ENCODE data around the gene RHOJ.
"Not testable (repeated sequence)": the region's sequence is repeated elsewhere in the genome, so short reads cannot be mapped to it uniquely, and the experiment has no call there.

Gene RHOJ

DNA sequence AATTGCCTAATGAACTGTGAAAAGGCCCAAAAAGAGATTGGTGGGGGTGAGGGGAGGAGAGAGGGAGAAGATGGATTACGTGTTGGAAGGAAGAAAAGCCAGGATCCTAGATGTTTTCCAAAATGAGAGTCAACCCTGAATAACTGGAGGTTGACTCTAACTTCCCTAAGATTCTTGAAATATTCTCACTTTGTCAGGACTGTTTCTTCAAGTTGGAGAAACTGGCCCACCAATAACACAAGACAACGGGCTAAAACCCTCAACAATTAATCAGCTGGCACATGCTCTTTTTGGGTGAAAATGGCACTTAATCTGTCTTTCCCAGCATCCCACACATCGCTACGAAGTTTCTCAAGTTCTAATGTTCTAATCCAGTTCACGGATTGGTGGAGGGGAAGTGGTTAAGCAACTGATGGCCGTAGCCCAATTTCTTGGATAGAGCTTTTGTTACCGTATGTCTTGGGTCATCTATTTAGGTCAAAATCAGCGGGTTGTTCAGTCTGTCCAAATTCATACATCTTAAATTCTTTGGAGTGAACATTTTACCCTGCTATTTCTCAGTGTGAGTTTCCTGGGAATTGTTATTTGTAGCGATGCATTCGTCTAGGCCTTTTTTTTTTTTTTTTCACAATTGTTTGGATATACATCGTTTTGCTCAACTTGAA is 65.5 kb downstream of the RHOJ start:
- no peak for DNase-seq

DNA sequence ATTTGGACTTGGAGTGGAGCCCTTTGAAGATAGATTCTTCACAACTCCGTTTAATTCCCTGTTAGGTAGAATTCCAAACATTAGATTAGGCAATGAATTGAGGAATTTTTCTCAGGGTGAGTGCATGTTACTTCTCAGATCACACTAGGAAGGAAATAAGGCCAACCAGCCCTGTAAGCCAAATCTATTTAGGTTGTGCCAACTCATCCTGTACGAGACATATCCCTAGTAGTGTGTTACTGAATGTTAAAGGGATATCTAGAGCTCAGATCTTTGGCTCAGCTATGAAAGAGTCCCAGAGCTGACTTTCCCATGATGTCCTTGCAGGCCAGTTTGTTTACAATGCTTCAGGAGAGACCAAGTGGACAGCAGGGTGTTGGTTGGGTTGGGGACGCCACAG is 68.9 kb downstream of the RHOJ start:
- no peak for DNase-seq

DNA sequence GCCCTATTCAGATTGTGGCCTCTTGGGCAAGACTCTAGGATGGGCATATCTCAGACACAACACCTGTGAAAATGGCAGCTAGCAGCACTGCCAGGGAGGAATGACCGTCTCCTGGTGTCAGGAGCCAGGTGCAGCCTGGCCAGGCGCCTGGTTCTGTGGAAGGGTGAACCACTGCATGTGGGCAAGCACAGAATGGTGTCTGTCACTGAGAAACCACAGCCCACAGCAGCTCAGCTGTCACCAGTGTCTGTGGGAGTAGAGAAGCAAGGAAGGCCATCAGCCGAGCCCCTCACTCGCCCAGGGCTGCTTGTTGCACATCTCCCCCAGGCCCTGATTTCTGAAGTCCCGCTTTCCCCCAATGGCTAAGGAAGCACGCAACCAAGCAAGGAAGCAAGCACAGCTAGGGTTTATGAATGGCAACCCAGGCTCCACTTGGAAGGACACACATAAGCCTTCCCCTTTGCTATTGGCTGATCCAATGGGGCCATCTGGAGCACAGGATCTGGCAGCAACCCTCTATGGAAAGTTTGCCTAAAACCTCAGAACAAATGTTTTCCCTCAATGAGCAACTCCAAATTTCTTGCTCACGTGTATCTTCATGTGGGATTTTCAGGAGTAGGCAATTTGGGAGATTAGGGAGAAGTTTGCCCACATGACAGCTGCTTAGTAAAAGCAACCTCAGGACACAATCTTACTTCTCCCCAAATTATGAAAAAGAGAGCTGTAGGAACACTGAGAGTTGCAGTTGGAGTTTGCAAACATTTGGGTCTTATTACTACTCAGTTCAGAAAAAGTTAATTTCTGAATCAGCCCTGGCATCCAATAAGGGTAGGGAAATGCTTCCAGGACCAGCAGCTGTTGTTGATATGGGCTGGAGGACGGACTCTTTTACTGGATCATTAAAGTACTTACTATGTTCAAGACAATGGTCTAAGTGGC is 69.7 kb downstream of the RHOJ start:
- no peak for DNase-seq

DNA sequence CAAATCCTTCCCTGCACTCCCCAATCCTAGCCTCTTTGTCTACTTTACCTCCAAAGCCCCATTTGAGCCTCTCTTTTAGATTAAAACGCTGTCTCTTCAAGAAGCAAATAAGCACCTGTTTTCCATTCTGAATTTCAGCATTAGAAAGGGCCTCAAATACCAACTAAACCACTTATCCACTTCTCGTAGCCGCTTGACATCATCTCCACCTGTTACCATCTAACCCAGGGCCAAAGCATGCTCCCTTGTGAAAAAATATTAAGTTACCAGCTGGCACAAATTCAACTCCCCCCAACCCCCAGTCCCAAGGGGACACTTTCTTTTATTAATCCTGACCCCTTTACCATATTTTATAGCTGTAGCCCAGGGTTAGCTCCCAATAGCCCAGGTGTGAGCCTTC is 71.4 kb downstream of the RHOJ start:
- DNase-seq, result no peak

DNA sequence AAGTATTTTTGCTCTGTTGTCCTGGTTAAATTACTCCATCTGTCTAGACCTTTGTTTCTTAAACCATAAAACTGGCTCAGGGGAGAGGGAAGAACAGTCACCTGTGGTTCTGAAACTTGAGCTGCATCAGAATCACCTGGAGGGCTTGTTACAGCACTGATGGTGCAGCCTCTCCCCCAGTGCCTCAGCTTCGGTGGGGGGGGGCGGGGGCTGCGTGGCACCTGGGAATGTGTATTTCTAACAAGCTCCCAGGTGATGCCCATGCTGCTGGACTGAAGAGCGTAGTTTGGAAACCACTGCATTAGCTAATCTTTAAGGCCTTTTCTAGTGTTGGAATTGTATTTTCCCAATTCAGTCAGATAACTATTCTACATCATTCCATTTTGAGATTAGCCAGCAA is 71.8 kb downstream of the RHOJ start:
- no peak for DNase-seq

DNA sequence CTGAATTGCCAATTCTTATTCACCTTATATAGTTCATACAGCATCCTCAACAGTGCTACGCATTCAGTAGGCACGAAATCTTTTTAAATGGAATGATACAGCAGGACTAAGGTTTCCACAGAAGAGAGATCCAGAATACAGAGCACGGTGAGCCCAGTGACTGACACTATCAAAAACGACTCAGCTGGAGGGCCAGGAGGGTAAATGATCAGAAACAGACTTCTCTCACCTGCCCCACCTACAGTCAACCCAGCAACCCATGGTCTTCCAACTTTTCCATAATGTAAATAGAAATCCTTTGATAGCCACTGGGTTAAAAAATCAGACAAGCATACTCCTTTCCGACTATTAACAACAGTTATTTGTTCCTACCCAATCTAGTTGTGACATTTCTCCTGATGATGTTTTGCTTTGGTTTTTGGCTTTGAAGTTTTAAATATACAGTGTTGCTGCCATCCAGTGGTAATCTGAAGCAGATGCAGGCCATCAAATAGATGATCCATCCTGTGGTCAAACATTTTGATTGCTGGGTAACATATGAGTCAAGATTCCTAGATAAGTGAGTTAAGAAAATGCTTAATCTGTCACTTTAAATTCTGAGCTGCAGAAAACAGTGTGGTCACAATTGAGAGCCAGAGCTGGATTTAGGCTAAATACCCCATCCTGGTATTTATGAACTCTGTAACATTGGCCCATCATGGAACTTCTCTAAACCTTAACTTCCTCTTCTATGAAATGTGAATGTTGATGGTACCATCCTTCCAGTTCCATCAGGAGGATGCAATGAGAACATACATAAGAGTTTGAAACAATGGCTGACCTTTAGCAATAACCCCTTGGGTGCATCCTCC is 72.5 kb downstream of the RHOJ start:
- peak; percentile 44 for DNase-seq

DNA sequence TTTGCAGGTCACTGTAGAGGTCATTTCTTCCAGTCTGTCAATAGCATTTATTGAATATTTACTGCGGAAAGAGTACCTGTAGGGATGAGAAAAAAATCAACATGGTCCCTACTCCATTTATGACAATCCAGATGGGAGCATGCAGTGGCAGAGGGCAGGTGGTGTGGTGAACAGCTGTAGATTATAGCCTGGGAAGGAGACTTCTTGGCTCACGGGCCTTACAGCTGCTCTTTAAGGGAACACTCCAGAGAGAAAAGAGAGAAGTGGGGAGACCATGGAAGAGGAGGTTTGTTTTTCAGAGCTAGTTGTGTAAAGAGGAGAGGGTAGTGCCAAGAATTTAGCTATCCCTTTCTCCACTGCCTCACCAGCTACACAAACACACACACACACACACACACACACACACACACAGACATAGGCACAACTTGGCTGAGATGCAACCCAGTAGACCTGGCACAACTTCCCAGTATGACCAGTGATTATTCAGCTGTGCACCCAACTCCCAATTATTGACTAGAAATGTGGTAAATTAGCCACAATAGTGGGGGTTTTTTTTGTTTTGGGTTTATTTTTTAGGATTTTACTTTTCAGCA is 73.4 kb downstream of the RHOJ start:
- no peak for DNase-seq

DNA sequence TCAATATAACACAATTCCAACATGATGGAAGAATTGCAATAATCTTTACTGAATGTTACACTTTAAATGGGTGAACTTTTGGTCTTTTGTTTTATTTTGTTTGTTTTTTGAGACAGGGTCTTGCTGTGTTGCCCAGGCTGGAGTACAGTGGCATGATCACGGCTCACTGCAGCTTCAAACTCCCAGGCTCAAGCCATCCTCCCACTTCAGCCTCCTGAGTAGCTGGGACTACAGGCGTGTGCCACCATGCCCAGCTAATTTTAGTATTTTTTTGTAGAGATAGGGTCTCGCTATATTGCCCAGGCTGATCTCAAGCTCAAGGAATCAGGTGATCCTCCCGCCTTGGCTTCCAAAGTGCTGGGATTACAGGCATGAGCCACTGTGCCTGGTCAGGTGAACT is 75.7 kb downstream of the RHOJ start:
- not testable (repeated sequence) for DNase-seq

DNA sequence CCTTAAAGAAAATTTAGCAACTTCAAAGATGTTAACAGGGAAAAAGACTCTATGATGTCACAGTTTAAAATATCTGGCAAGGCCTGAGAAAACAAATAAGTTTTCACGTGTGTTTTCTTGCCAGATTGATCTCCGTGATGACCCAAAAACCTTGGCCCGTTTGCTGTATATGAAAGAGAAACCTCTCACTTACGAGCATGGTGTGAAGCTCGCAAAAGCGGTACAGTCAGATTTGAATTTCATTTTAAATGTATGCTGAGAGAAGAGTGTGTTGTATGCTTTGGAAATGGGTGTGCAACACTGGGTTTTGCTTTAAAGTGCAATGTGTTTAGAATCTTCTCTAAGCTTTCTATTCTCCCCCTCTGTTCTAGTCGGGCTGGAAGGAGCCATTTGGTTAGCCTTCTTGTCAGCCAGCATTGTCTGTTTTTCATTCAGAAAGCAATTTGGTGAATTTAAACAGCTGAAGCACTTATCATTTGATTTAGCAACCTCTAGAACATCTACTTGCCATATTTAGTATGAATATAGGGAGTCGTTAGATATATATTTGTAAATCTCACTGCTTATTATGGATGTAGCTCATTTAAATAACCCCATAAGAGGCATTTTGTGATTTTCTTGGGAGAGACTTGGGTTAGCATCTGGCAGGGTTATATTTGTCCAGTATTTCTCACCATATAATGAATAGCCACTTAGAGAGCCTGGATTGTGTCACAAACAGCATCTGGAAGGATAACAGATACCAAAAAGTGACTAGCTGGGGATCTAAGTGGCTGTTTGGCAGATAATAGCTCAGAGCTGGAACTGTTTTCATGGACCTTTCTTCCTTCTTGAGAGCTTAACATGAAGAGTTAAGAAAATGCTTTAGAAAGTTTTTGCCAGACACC is 79.0 kb downstream of the RHOJ start:
- DNase-seq, result no peak

DNA sequence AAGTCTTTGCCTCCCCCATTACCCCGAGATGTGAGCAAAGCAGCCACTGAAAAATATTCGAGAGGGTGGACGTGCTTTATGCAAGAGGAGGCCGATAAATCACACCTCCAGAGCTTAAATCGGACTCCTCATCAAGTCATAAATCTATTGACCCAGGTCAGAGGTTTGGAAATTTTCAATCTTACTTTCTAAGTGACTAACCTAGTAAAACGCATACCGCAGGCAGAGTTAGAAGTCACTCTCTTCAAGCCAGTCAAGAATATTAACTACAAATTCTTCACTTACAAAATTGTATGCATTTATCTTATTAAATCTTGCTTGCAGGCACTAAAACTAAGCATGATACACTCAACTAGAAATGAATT is 79.6 kb downstream of the RHOJ start:
- DNase-seq, result no peak

DNA sequence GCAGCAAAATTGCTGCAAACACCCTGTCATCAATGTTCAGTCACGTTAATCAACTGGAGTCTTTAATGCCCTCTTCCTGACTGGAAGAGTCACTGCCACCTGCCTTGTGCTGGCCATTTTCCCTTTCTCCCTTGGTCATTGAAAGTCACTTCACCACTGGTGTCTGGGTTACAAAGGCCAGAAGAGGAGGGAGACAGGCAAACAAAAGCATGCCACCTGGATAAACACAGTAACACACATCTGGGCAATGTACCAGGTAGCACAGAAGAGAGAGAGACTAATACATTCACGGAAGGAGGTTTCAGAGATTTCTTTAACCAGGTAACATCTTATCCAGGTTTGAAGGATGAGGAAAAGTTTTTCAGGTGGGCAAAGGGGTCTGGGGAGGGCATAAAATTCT is 81.8 kb downstream of the RHOJ start:
- no peak for DNase-seq

DNA sequence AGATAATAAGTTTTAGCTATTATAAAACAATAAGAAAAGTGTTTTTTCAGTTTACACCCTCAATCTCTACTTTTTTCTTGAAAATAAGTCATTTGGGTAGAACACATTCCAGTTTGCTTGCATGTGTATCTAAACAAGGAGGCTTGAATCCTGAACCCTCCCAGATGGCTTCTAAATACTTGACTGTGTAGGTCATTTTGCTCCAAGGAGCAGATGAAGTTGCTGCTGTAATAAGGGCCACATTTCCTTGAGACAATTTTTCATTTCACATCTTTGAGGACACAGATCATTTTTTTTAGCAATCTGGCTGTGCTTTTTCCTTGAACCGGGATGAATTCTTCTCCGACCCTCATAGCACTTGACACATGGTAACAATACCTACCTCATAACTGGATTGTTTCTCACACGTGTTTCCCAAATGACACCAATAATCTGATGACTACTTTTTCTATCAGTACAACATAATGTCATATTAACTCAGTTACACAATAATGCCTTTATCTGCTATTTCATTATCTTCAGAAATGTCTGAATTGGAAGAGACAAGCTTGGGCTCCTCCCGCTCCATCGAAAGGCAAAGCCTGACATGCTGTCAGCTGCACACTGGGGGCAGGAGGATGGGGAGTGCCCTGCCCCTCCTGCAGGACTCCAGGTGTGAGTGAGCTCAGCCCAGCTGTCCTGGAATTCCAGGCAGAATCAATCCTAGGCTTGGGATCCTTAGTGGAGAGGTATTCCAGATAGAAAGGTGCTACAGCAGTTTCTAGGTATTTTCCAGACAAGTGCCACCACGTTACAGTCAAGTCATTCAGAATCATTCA is 83.6 kb downstream of the RHOJ start:
- no peak for DNase-seq

DNA sequence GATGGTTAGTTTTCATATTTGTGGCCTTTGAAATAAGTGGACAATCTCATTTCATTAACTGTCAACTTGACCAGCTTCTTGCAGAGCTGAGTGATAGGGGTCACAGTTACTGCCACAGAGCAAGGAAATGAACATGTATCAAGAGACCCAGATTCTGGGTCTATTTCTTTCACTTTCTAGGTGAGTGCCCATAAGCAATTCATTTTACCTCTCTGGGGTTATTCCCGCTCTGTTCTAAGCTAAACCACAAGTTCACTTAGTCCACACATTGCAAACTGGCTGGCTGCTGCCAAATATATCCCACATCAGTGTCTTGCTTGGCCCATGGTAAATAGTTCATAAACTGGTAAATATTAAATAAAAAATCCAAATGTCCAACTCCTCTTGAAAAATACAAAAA is 84.6 kb downstream of the RHOJ start:
- no peak for DNase-seq

DNA sequence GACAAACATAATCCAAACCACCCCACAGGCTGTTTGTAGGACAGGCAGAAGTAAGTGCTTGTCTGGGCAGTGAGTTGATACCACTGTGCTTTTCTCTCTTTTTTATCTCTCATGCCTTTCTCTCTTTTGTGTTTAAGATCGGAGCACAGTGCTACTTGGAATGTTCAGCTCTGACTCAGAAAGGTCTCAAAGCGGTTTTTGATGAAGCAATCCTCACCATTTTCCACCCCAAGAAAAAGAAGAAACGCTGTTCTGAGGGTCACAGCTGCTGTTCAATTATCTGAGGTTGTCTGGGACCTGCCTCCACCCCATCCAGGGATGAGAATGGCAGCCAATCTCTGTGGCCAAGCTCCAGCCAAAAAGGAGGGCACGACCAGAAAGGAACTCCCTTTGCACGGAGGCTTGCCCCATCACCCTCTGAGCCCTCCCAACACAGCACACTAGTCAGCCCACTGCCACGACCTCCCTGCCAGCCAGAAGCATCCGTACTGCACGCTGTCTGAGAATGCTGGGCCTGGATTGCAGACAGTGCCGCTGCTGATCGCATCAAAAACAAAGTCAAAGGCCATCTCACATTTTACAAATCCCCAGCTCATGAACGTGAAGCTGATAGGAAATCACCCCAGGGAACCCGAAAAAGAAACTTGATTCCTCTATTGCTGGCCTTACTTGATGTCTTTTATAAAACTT is 86.6 kb downstream of the RHOJ start:
- DNase-seq, result no peak

DNA sequence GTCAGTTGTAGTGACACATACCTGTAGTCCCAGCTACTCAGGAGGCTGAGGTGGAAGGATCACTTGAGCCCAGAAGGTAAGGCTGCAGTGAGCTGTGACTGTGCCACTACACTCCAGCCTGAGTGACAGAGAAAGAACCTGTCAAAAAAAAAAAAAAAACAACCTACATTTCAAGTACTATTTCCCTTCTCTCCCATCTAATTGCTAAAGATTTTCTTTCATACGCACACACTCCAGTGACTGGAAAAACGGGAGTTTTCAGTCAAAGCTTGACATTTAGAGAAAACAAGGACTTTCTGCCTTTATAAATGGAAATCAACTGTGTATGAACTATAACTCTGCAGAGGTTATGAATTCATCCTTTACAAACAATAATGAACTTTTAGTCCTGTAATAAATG is 88.6 kb downstream of the RHOJ start:
- DNase-seq, result no peak

DNA sequence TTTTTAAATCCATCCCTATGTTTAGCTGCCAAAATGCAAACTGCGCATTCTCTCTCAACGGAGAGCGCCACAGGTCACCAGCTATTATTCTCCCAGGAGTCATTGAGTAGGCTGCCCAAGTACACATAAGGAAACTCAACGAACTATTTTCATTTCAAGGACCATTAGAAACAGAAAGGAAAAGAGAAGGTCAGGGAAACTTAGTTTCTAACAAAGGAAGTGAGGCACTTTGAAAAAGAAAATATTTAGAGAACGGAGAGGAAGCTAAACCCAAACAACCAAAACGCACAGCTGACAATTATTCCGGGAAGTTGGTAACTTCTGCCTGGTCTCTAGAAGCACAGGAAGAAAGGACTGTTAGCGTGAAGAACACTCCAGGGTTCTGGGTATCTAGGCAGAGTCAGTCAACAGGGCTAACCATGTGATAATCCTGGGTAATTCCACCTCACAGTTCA is 91.0 kb downstream of the RHOJ start:
- DNase-seq, result no peak

DNA sequence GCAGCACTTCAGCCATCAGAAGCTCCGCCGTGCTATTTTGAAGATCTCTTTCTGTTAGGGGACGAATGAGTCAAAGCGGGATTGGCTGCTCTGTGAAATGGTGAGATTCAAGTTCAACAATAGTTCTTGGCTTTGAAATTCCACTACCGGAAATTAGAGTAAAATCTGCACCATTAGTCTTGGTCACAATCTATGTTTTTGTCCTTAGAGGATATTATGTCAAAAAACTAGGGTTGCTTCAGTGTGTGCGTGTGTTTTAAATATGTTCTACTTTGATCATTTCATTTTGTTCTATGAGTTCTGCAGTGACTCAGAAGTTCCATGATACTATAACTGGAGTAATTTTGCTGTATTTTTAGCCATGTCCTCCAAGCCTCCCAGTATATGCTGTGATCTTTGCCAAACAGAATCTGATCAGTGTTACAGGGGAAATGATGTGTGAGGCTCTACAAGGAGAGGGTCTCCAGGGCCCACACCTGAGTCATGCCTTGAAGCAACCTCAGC is 91.9 kb downstream of the RHOJ start:
- DNase-seq, result no peak

DNA sequence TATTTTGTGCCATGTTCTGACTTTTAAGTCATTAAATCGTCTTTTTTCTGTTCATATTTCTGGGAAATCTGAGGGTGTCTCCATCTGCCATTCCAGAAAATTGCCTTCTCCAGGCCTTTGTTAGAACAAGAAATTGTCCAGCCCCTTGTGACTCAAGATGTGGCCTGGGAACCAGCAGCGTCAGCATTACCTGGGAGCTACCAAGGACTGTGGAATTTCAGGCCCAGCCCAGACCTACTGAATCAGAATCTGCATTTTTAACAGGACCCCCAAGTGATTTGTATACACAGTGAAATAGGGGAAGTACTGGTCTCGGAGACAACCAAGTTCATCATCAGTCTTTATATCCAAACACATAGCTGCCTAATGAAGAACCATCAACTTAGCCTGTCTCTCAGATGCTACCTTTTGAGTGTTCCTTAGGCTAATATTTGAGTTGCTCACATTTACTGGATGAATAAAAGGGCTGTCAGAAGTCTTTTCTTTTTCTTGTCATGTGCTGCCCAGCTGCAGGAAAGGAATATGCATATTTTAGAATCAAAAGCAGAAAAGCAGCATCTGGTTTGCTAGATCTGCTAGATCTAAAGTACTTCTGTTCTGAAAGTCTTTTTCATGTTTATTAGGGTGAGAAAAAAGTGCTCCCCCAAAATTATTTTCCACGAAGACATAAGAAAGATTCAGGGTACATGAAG is 93.3 kb downstream of the RHOJ start:
- DNase-seq, result no peak

DNA sequence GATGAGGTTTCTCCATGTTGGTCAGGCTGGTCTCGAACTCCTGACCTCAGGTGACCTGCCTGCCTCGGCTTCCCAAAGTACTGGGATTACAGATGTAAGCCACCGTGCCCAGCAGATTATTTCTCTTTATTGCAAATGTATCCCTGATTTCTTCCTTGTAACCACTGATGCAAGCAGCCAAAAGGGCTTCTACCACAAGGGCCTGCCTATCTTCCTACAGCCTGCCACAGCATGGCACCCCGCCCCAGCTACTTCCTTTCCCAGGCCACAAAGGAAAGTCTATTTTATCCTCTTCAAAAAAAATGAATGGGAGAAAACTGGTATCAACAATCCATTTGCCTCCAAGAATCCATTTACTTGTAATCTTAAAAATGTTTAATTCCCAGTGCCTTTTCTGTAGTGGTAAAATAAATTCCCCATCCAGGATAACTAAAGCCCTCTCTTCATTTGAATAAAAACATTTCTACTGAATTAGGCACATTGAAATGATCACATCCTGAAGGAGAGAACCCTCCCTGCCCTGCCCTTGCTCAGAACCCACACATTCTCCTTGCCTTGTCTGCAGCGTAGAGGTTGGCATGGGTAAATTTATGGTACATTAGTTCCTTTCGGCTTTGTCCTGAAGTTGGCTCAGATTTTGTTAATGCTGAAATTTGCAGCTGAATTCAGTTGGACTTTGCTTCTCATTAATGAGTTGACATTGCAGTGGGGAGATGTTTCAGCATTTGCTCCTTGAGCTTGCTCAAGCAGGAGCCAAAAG is 95.3 kb downstream of the RHOJ start:
- no peak for DNase-seq

Measured in NCI-H1694 (cell line).